ENCODE measurements around the gene SH3TC1. TPM values are rescaled to one million over a fixed set of nuclear protein-coding genes. Genes with fewer than 3 reads are reported as not detected.

Gene SH3TC1
- total and polyA plus RNA-seq, 2 of the 8 experiments (the other 6 are each of a cell fraction or from before 2014, with no cell fraction given): 0.15 TPM; not detected in 1

- no peak overlapping the region for H2AK5ac ChIP-seq (ENCODE audit: low read depth, low read length)
- no peak overlapping the region for H2BK15ac ChIP-seq (ENCODE audit: low read length)
- H3K27ac ChIP-seq (ENCODE audit: low read depth, low read length): no peak overlapping the region
- H3K36me3 ChIP-seq (ENCODE audit: control insufficient read depth in 2 of 4, insufficient read depth in 4 of 4, low read length in 3 of 4): no peaks in the 10 kb centered on the region
- H2BK5ac ChIP-seq (ENCODE audit: low read depth, low read length): no peak overlapping the region
- no peak for FAIRE-seq
- H4K91ac ChIP-seq (replicated peaks; ENCODE audit: insufficient read length, low read length): no peak overlapping the region
- no peak overlapping the region for H4K5ac ChIP-seq (ENCODE audit: insufficient read length, low read depth, low read length)
- no peak overlapping the region for H3K4ac ChIP-seq (replicated peaks; ENCODE audit: insufficient read length, low read depth, low read length)
- peaks cover 0 to 4% (median under 1%) of the 10 kb centered on the region in 4 experiments; a peak in 4 of 7 replicates for H3K4me1 ChIP-seq (replicated peaks in 1 of 4; ENCODE audit: control insufficient read depth in 3 of 4, insufficient read depth in 4 of 4, low read length in 3 of 4)
- no peak overlapping the region for H4K8ac ChIP-seq (ENCODE audit: extremely low read depth, insufficient read depth, low read length)
- no peak overlapping the region for H3K14ac ChIP-seq (ENCODE audit: insufficient read length)
- no peak for DNase-seq (ENCODE audit: low read depth in 1 of 2, low spot score in 2 of 2)
- no peak overlapping the region for H3K23ac ChIP-seq (ENCODE audit: insufficient read length)
- H3K79me1 ChIP-seq (ENCODE audit: low read depth, low read length): no peaks in the 10 kb centered on the region
- CTCF ChIA-PET (ENCODE audit: partially characterized antibody): interaction anchor here (0.8 to 2.2 kb wide), 4 partner anchors 9 to 133 kb away, joined by 3 to 10 read pairs (median 4); no protein-coding TSS in a partner anchor
- H3K56ac ChIP-seq (replicated peaks; ENCODE audit: insufficient read length, low read depth, low read length): no peak overlapping the region
- no peak overlapping the region for H2BK12ac ChIP-seq (ENCODE audit: low read depth, low read length)
- no peak overlapping the region for H3K18ac ChIP-seq (ENCODE audit: extremely low read depth, low read length)
- H2BK120ac ChIP-seq (replicated peaks; ENCODE audit: low read depth, low read length): no peak overlapping the region
- no peak overlapping the region for H2AFZ ChIP-seq (ENCODE audit: low read length)
- H4K20me1 ChIP-seq (replicated peaks in 1 of 2; ENCODE audit: control insufficient read depth in 1 of 2, insufficient read depth in 2 of 2, low read length in 2 of 2): no peaks in the 10 kb centered on the region
- WGBS, 2 experiments (ENCODE audit: extremely low coverage in 1 of 2, insufficient coverage in 1 of 2, insufficient read length in 1 of 2, insufficient replicate concordance in 2 of 2, low coverage in 1 of 2, low lambda C conversion rate in 2 of 2, missing lambda C conversion rate in 1 of 2): 95% methylated on average over 4 of the region's 4 CpGs; no CpG with 5 or more reads in 1 of the 2 experiments
- no peak overlapping the region for H3K9ac ChIP-seq (replicated peaks in 1 of 4; ENCODE audit: extremely low read depth in 1 of 4, low read depth in 3 of 4, low read length in 3 of 4)
- no peaks in the 10 kb centered on the region for H3K79me2 ChIP-seq (ENCODE audit: control insufficient read depth in 1 of 2, insufficient read depth in 2 of 2, low read length in 2 of 2)
- no peak overlapping the region for H3K4me3 ChIP-seq (ENCODE audit: extremely low read depth in 1 of 4, insufficient read depth in 2 of 4, low read depth in 3 of 4, low read length in 4 of 4)
- POLR2A ChIA-PET (ENCODE audit: partially characterized antibody): no interaction called here
- H3K9me3 ChIP-seq (ENCODE audit: insufficient read depth in 2 of 2, low read depth in 1 of 2, low read length in 1 of 2): no peaks in the 10 kb centered on the region
- no peaks in the 10 kb centered on the region; the same call in 1 of the 2 replicates for H3K23me2 ChIP-seq (ENCODE audit: low read depth, low read length)
- no peak overlapping the region for H3K4me2 ChIP-seq (ENCODE audit: insufficient read depth in 1 of 2, low read depth in 2 of 2, low read length in 2 of 2)
- no peak overlapping the region for H2BK20ac ChIP-seq (ENCODE audit: low read length)
- H3K27me3 ChIP-seq (replicated peaks in 1 of 4; ENCODE audit: control insufficient read depth in 3 of 4, extremely low read depth in 1 of 4, insufficient read depth in 3 of 4, low read length in 3 of 4): no peaks in the 10 kb centered on the region
- TF ChIP-seq MAX (IDR thresholded peaks at IDR 0.05) (no peak), JUN (IDR thresholded peaks at IDR 0.05; ENCODE audit: low read depth, low read length) (no peak), USF2 (IDR thresholded peaks at IDR 0.05; ENCODE audit: low read length) (no peak), EGR1 (IDR thresholded peaks at IDR 0.05; ENCODE audit: borderline replicate concordance, low read depth, low read length) (no peak), RFX5 (IDR thresholded peaks at IDR 0.05; ENCODE audit: borderline replicate concordance, low read depth, low read length) (no peak), SRF (IDR thresholded peaks at IDR 0.05; ENCODE audit: low read depth, low read length) (no peak), POLR2A (IDR thresholded peaks at IDR 0.05; ENCODE audit: control extremely low read depth in 1 of 2, low read depth in 2 of 2, low read length in 2 of 2) (no peak), GTF2F1 (IDR thresholded peaks at IDR 0.05; ENCODE audit: borderline replicate concordance, low read depth, low read length) (no peak), NRF1 (IDR thresholded peaks at IDR 0.05; ENCODE audit: low read depth, low read length) (no peak), NANOG (IDR thresholded peaks at IDR 0.05; ENCODE audit: insufficient read depth, low read depth, low read length, poor library complexity, severe bottlenecking) (no peak), CEBPB (IDR thresholded peaks at IDR 0.05; ENCODE audit: low read depth, low read length) (no peak), ZNF274 (IDR thresholded peaks at IDR 0.05; ENCODE audit: borderline replicate concordance, extremely low read depth, low read length) (no peak), BCL11A (IDR thresholded peaks at IDR 0.05; ENCODE audit: low read depth in 2 of 2, low read length in 2 of 2) (no peak), SP1 (IDR thresholded peaks at IDR 0.05; ENCODE audit: low read depth, low read length) (no peak)
Measured at GRCh38 chr4:8257854-8258253, 58.8 kb downstream of the SH3TC1 start.
